GM21576 (cell line): ENCODE measurements around the gene DNAAF9.

Source experiments
- ATAC-seq: cut with Tn5 transposase; IDR thresholded peaks from one replicate; pipeline ENCODE4 v1.9.1; 2021; ENCODE audit warnings: mild to moderate bottlenecking, moderate library complexity; ENCODE audit not compliant: unreplicated experiment

Gene DNAAF9

DNA sequence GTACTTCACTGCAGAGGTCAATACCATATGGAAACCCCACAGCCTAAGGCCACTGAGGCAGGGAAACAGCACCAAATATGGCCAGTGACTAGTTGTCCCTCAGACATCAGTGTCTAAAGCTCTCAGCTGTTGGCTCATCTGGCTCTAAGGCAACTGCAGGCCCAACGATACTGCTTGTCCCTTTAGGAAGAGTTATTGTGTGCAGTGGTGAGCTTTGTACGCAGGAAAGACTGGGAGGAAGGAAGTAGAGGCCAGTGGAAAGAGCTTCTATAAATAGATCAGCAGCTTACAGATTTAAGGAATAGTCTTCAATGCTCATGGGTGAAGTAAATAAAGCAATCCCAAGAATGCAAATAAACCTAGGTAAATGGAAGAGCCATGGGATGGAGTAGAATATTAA is 29.3 kb downstream of the DNAAF9 start:
- ATAC-seq = no peak

DNA sequence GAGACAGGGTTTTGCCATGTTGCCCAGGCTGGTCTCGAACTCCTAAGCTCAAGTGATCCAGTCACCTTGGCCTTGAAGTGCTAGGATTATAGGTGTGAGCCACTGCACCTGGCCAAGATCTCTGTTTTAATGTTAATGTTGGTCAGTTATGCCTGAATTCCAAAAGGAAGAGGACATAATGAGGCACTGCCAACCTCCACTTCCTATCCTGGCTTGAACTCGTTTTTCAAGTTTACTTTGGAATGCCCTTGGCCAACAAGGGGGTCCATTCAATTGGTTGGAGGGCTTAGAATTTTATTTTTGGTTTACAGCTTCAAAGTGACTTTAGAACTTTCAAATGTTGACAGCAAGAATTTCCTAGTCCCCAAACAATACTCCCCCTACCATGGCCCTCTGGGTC is 29.8 kb downstream of the DNAAF9 start:
- no peak for ATAC-seq

DNA sequence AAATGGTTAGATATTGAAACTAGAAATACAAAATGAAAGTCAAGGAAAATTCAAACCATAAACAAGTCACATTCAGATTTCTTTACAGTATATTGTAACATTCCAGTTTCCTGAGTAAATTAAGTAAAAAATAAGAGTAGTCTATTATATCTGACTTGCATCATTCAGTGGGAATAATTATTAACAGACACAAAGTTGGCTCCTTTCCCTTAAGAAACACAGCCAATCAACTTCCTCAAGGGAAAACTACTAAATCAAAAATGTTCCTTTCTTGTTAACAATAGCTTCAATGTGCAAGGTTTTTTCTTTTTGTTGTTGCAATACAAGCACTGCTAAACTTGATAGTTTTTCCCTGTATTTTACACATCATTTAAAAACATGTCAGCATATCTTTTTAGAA is 33.2 kb downstream of the DNAAF9 start:
- ATAC-seq = no peak

DNA sequence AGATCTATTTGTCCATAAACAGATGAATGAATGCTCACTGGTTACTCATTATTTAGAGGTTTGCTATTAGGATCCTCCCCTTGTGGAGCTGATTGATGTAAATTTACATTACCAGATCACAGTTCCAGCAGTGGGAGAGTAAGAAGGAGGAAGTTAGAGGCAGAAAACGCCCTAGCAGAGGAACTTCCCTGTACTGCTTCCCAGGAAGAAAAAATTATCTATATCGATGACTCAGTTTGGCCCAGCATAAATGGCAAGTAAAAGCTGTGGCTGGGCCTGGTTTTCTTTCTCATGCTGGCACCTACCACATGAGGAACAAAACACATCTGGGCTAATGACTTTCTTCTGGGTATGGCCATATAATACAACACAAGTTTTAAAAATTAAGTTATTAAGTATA is 35.7 kb downstream of the DNAAF9 start:
- no peak for ATAC-seq

DNA sequence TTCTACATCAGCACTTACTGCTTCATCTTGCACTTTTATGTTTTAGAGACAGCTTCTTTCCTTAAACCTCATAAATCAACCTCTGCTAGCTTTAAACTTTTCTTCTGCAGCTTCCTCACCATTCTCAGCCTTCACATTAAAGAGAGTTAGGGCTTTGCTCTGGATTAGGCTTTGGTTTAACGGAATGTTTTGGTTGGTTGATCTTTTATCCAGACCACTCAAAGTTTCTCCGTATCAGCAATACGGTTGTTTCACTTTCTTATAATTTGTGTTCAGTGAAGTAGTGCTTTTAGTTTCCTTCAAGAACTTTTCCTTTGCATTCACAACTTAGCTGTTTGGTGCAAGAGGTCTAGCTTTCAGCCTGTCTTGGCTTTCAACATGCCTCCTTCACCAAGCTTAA is 40.4 kb downstream of the DNAAF9 start:
- no peak for ATAC-seq

DNA sequence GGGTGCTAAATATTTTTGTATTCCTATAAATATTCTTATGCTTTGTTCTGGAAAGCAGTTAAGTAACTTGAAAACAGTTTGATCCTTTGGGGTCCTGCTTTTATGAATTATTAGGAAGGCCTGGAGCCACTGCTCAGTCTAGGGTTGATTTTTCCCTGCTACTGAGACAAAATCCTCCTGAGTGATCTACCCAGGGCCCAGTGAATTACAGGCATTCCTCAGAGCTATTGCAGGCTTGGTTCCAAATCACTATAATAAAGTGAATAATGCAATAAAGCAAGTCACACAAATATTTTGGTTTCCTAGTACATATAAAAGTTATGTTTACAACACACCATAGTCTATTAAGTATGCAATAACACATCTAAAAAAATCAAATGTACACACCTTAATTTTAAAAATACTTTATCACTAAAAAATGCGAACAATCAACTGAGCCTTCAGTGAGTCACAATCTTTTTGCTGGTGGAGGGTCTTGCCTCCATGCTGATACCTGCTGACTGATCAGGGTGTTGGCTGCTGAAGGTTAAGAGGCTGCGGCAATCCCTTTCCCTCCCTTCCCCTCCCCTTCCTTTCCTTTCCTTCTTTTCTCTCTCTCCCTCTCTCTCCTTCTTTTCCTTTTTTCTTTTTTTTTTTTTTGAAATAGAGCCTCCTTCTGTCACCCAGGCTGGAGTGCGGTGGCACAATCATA is 43.0 kb downstream of the DNAAF9 start:
- no peak for ATAC-seq

GRCh38 chr20:3360752-3361151 is 46.7 kb downstream of the DNAAF9 start:
- no peak for ATAC-seq

GRCh38 chr20:3358676-3359340 is 48.7 kb downstream of the DNAAF9 start:
- ATAC-seq = no peak
